GM21447 (cell line): Measurements from ENCODE around the gene THSD7A.

ENCODE experiments used
- ATAC-seq: cut with Tn5 transposase; IDR thresholded peaks from one replicate; pipeline ENCODE4 v1.9.1; 2021; ENCODE audit not compliant: unreplicated experiment

THSD7A gene

DNA sequence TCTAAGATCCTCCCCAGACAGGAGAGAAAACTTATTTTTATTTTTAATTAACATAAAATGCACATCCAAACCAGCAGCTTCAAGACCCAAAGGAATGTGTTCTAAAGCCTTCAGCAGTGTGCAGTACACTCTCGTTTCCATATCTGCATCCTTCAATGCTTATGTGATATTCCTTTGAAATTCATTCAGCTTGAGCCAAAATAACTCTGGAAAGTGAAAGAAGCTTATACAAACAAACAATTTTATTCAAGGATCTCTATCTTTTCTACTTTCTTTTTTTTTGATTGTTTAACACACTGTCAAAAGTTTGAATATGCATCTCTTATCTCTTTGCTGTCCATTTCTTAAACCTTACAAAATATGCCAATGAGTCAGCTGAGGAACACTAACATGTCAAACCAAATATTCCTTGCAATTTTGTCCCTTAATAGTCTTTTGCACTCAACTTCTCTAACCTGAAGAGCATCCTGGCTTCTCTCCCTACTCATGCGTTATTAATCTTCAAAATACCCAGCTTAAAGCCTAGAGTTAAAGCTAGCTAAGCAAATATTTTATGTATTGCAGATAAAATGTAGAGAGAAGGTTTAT lies 124.3 kb downstream of the THSD7A start:
- ATAC-seq = no peak

DNA sequence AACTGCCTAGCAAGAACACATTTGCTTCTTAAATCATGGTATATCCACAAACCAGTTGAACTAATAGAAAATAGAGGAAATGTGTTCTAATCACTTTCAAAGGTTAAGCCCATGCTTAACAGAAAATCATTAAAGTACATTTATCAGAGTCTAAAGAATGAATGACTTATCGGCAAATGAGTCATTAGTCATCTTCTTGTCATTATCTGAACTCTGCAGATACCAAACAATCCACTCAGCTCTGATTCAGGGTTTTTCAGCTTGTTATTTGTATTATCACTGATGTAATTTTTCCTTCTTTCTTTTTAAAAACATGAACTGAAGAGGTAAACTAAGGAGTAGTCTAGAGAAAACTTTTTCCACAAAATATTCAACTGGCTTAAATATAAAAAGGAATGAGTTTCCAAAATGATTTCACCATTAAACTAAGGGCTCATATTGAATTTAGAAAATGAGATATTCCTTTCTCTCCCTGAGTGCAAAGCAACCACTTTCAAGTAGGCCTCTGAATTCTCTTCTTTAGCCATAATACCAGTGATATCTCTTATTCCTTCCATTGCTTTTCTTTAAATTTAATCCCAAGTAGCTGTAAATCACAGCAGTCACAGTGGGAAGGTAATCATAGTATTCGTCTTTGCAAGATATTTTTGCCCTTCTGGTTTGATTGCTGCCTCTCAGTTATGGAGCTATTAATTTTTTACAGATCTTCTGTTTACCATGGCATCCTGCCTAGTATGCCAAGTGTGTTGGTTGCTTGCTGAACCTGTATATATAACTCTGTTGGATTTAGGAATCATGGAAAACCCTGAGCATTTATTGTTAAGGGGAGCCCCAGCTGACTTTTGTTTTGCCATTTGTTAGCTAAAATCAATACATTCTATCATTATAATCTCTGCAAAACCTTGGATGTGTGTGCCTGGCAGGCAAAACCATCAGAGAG lies 125.1 kb downstream of the THSD7A start:
- ATAC-seq = no peak

DNA sequence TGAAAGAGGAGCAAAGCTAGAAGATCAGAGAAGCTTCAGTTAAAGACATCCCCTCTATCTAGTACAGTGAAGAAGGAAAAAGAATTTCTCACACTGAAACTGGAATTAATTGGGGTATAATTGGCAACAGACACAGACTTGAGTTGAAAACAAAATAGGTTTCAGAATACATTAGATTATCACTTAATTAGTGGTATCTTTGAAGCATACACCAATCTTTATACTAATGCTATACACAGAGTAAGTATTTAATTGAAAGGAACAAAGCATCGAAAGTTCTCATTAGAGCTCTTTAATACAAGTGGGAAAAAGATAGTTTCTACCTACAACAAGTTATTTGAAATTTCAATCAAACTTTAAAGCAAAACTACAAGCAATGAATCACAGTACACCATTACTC lies 128.2 kb downstream of the THSD7A start:
- no peak for ATAC-seq

DNA sequence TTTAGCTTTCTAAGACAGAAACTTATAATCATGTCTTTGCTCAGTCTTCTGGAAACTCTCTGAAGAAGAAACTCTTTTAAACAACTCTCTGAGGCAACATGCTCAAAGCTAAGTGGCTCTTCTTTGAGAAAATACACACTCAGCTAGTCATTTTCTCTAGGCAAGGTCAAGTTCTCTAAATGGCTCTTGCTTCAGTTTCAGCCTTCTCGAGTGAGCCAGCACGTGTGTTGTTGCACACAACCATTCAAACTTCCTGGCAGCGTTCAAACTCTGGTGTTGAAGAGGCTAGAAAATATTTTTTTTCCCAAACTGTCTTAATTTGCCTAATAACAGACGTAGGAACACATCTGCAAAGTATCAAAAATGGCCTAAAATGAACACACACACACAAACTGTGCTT lies 129.1 kb downstream of the THSD7A start:
- ATAC-seq = no peak

DNA sequence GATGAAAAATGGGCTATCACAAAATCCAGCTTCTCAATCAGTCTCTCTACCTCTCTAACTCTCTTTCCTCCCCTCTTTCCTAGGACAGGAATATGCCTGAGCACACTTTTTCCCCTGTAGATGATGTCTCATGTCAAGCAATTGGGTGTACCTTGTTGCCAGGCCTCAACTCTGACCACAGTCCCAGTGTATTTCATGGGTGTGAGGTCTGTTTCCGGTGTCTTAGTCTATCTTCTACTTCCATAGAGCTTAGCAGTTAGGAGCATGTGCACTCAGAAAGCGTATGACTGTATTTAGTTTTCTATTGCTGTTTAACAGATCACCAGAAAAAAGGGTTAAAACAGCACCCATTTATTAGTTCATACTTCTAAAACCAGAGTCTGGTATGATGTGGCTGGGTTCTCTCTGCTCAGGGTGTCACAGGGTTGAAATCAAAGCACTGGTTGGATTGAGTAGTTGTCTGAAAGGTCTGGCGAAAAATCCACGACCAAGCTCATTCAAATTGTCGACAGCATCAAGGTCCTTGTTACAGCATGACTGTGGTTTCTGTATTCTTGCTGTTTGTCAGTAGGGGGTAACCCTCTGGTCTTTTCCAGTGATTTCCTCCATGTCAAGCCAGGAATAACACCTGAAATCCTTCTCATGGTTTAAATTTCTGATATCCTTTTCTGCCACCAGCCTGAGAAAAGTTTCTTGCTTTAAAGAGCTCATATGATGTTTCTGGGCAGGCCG lies 130.0 kb downstream of the THSD7A start:
- no peak for ATAC-seq

DNA sequence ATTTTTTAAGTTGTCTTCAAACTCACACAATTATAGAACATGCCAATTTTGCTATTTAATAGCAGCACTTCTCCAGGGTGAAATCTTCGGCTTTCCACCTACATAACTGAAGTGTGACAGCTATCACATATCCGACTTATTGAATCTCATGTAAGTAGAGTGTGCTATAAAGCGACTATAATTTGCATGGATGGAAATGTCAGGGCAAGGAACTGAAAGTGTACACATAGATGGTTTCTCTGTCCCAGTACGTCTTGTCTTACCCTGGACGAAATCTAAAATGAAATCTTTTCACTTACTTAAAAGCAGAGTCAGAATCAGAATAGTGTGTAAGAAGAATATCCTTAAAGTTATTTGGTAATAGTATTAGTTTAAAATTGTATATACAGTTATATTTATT lies 132.3 kb downstream of the THSD7A start:
- no peak for ATAC-seq

DNA sequence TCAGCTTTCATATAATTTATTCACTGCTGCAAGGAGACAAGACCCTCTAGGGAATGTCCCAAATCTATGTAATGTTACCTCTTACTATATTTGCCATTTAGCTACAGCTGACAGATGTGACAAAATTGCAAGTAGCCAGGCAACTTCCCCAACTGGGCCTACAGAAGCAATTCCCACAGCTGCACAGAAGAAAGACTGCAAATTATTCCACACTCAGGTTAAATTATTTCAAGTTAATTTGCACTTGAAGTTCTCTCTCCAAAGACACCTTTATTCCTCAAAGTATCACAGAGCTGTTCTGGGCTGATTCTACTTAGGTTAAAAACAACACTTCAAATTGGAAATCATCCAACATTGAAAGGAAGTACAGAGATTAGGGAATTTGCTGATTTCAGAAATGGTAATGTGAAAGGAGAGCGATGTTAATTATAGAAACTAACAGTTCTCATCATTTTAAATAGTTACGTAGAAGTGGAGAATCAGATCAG lies 133.6 kb downstream of the THSD7A start:
- no peak for ATAC-seq

DNA sequence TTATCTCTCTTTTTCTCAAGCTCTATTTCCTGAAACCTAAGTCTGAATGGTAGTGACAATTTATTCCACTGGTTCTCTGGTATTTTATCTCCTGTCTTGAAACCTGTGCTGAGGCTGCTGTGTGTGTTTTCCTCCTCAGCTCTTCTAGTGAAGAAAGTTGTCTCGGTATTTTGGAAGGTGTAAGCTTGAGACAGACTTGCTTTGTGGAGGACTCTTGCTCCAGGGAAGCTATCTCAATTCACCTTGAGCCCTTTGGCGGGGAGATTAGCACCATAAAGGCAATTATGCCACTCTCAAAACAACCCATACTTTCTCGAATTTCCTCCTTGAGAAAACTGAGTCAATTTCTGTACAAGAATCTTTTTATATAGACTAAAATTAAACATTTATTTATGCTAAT lies 141.6 kb downstream of the THSD7A start:
- no peak for ATAC-seq

DNA sequence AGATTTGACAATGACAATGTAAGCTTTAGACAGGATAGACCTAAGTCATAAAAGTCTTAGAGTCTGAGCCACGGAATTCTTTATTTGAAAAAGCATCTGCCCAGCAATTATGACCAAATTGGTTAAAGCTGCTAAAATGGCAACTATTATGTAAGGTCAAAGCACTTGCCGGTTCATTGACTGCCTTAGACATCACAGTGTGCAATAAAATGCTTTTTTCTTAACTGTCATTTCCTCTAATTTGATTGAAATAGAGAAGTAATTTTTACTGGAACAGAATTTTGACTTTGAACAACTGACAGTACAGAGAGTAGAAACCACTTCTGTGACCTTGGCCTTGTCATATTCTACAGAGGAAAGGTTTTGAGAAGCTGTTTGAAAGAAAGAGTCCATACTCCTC lies 142.9 kb downstream of the THSD7A start:
- no peak for ATAC-seq

DNA sequence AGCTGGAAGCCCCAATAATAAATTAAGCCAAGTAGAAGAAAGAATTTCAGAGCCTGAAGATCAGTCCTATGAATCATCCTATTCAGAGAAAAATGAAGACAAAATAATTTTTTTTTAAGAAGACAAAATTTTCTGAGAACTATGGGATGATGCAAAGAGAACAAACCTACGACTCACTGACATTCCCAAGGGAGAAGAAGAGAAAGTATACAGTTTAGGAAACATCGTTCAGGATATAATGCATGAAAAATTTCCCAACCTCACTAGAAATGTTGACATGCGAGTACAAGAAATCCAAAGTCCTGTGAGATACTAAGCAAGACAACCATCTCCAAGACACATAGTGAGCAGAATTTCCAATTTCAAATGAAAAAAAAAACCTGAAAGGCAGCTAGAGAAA lies 150.5 kb downstream of the THSD7A start:
- no peak for ATAC-seq

DNA sequence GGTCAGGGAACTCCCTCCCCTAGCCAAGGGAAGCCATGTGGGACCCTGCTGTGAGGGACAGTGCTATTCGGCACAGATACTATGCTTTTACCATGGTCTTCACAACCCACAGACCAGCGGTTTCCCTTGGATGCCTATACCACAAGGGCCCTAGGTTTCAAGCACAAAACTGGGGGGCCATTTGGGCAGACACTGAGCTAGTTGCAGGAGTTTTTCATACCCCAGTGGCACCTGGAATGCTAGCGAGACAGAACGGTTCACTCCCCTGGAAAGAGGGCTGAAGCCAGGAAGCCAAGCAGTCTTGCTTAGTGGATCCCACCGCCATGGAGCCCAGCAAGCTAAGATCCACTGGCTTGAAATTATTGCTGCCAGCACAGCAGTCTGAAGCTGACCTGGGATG lies 156.8 kb downstream of the THSD7A start:
- no peak for ATAC-seq

DNA sequence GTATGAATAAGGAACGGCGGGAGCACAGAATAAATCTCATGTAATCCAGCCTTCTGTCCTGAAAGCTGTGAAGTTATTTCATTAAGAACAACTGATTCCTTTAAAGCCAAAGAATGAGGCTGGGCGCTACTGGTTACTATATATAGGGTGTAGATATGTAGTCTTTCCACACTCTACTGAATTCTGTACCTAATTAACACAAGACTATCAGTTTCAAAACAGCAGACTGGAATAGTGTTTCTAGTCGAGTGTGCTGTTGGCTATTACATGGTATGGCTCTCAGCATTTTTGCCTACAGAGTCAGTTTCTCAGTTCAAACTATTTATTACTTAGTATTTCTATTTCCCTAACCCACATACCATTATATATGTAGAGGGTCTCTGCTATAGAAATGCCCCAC lies 163.3 kb downstream of the THSD7A start:
- no peak for ATAC-seq

DNA sequence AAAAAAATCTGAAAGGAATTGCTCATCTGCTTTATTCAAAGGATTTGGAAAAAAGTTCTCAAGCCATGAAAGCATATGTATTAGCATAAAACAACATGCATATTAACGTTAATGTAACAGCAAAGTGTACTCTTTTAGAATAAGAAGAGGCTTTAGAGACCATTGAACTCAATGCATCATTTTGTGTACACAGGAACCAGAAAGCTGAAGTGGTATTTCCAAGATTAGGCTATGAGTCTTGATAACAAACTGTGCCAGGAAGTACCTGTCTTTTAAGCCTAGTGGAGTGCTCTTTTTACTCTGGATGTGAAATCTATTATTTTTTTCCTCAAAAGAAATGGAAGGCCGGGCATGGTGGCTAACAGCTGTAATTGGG lies 164.2 kb downstream of the THSD7A start:
- no peak for ATAC-seq

DNA sequence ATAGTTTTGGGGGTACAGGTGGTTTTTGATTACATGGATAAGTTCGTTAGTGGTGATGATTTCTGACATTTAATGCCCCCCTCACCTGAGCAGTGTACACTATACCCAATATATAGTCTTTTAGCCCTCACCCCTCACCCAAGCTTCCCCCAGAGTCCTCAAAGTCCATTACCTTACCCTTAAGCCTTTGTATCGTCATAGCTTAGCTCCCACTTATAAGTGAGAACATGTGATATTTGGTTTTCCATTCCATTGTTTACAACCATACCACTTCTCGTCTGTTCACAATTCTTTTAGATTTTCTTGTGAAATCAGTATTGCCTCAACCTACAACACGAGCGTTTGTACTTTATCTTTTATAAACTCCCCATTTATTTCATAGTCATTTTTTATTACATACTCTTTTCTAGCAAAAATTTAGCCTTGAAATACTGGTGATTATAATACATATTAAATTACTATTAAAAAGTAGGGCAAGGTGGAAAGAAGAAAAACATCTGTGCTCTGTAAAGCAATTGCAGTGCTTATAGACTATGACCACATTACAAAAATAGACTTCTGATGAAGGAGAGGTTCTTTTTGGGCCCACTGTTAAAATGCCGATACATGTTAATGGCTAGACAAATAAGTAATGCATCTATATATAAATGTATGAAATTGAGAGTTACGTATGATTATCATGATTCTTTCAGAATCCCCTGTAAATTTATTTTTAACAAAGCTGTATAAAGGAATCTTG lies 164.8 kb downstream of the THSD7A start:
- ATAC-seq = no peak

DNA sequence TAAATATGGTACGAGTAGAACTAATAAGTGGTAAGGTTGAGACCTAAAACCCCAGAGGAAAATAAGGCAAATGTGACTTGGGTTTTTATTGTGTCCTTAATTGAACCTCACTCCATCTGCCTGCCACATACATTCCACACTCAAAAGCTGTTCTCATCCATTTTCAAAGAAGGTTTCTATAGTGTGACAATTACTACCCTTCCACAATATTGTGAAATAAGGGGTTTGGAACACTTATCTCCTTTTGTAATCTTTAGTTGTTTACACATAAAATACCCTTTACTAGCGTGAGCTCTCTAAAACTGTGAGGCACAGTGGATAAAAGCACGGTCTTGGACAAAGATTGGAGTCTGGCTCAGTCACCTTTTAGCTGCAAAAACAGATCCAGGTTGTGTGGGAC lies 166.6 kb downstream of the THSD7A start:
- ATAC-seq = no peak

DNA sequence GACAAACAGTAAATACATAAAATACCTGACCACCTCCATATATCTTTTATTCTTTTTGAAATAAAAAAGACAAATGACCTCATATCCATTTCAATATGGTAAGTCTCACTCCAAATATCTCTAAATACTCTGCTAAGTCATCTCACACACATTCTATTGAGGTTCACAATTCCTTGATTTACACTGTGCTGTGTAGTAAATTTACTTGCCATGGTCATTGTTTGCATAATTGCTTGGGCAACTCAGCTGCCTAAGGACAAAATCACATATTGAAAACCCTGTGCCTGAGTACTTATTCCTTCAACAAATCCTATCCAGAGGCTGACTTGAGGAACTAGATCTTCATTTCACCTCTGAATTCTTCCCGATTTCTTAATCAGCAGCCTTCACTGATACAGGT lies 176.4 kb downstream of the THSD7A start:
- ATAC-seq = no peak

DNA sequence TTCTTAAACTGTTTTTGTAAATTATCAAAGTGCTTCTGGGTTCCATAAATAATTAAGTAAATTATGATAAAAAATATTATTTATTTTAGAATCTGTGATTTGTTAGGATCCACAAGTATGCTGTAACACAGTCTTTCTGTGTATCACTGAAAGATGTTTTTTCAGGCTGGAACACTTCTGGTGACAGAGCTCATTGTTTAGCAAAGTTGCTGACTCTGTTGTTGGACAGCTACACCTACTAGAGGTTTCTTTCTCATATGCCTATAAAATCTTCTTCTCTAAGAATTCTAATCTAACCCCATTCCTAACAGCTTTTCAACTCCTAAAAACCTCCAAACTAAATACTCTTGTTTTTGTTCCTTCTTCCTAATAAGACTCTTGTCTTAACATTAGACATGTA lies 176.8 kb downstream of the THSD7A start:
- no peak for ATAC-seq

DNA sequence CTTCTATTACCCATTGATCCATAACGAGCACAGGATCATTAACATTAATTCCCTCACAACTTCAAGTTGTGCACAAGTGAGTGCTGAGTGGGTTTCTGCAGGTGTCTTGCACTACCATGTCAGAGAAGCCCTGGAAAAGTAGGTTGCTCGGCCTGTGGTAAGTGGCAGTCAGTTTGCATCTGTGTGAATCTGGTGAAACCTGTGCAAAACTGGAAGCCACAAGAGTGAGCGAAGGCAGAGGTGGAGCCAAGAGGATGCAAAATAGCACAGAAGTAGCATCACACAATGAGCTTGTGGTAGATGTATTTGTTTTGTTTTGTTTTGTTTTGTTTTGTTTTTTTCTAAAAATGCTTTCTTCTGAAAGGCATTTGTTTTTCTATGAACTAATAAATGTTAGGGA lies 181.5 kb downstream of the THSD7A start:
- ATAC-seq = no peak

DNA sequence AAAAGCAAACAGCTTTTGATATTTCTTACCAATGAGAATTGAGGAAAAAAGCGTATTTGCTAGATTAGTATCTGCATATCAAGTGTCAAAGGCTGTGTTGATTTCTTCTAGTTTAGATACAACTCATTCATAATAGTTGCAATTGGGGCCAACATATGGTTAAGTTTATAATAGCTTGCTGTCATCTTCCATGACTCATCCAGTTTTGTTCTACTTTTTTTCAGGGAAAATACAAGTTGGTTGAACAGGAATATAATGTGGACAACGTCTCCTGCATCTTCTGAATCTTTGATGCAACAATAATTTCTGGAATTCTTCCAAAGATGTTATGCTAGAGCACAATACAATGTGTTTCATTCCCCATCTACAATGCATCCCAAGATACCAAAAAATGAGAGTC lies 182.0 kb downstream of the THSD7A start:
- no peak for ATAC-seq

DNA sequence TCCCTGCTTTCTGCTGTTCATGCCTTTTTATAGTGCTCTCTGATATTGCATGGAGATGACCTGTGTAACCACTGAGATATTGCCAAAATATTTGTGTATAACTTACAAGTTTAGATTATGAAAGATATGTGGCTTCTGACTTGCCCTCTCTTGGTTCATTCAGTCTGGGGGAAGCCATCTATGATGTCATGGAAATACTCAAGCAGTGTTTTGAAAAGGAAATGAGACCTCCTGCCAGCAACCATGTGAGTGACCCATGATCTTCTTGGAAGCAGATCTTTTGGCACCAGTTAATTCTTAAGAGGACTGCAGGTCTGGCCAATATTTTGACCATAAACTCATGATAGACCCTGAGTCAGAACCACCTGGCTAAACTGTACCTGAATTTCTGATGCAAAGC lies 183.0 kb downstream of the THSD7A start:
- no peak for ATAC-seq

DNA sequence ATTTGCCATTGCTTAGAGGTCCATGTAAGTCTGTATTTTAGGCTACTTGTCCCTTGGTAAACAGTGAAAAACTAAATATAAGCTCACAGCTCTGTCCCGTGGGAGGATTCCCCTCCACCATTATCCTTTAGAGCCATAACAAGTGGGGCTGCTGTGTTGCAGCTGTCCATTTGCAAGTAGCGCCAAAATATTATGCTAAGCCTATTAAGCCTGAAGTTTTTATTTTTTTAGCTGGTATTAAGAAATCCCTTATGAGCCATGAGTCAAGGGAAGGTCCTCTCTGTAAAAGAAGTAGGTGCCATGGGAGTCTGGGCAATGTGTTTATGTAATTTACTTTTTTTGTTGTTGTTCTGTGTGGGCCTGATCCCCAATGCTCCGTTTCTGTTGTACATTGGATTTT lies 183.9 kb downstream of the THSD7A start:
- ATAC-seq = no peak
